ENCODE measurements around the gene SULT1A2.

Gene SULT1A2

DNA sequence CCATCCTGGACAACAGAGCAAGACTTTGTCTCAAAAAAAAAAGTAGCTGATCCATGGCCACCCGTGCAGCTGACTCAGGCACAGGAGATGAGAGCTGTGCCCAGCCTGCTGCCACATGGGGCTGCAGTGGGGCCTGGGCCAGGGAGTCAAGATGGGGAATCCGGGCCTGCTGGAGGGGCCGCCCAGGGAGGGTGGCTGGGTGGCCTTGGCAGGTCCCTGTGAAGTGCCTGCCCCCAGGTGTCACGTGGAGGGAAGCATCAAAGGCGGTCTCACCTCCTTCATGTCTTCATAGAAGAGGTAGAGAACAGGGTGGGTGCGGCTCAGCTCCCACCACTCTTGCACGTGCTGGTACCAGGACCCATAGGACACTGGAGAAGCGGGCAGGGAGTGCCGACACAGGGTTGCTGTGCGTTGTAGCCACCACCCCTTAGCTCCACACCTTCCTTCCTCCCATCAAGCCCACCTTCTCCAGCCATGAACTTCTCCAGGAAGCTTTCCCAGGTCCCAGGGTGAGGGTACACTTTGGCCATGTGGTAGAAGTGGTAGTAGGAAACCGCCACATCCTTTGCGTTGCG lies 3.8 kb downstream of the SULT1A2 start:
- no peak for TF ChIP-seq CTCF (IDR thresholded peaks at IDR 0.05; ENCODE audit: low read depth, low read length)
- H3K4me3 ChIP-seq (replicated peaks in 1 of 2; ENCODE audit: low read depth in 2 of 2, low read length in 2 of 2) = no peak overlapping the region
- DNase-seq (ENCODE audit: low read depth in 2 of 2) = no peak

DNA sequence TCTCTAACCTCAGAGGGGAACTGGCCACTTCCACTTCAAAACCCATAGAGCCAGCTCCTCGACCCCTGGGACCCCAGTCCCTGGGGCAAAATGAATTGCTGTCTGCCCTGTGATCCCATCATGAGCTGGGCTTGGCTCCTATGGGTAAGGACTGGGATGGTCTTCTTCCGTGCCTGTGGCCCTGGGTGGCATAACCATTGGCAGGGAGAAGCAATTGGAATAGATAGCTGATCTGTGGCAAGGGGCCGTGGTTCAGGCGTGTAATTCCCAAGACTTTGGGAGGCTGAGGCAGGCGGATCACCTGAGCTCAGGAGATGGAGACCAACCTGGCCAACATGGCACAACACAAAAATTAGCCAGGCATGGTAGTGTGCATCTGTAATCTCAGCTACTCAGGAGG lies 4.3 kb downstream of the SULT1A2 start:
- DNase-seq (ENCODE audit: low read depth in 2 of 2) = no peak
- TF ChIP-seq CTCF (IDR thresholded peaks at IDR 0.05; ENCODE audit: low read depth, low read length) = no peak
- no peak overlapping the region for H3K4me3 ChIP-seq (replicated peaks in 1 of 2; ENCODE audit: low read depth in 2 of 2, low read length in 2 of 2)

DNA sequence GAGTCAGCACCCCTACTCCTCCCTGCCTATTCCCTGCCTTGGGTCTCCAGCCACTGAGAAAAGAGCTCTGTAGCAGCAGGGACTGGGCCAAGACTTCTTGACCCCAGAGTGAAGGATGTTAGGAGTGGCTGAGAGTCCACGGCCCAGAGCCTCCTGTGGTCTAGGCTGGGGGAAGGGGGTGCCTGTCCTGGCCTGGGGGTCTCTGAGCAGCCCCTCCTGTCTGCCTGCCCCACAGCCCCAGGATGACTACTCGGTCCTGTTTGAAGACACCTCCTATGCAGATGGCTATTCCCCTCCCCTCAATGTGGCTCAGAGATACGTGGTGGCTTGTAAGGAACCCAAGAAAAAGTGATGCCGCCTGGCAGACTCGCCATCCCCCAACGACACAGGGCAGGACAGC lies 5.5 kb downstream of the SULT1A2 start:
- no peak for DNase-seq (ENCODE audit: low read depth in 2 of 2)
- TF ChIP-seq CTCF (IDR thresholded peaks at IDR 0.05; ENCODE audit: low read depth, low read length) = no peak
- H3K4me3 ChIP-seq (replicated peaks in 1 of 2; ENCODE audit: low read depth in 2 of 2, low read length in 2 of 2) = no peak overlapping the region

DNA sequence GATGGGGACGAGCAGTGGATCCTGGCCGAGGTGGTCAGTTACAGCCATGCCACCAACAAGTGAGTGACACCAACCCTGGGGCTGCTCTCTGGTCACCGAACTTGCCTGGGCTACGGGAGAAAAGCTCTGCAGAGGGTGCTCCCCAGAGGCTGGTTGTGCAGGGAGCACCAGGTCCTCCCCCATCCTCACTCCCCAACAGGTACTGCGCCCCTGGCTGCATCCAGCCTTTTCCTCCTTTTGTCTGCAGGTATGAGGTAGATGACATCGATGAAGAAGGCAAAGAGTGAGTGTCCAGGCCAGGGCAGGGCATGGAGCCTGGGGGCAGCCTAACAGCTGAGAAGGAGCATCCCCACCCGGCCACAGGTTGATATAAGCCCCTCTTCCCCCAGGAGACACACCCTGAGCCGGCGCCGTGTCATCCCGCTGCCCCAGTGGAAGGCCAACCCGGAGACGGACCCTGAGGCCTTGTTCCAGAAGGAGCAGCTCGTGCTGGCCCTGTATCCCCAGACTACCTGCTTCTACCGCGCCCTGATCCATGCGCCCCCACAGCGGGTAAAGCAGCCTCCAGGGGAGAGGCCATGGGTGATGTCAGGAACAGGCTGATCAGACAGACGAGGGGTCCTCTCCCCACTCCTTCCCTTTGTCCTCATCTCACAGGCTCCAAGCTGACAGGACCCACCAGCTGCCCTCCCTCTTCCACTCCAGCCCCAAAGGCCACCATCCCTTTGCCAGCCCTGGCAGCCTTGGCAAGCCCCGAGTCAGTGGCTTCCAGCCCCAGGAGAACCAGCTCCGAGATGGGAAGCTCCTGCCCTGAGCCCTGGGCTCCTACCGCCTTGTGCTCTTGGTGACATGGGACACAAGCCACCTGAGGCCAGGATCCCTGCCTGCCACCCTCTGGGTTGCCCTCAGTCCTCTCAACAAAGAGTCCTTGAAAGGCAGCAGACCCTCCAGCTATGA lies 6.2 kb downstream of the SULT1A2 start:
- DNase-seq (ENCODE audit: low read depth in 2 of 2) = no peak
- no peak for TF ChIP-seq CTCF (IDR thresholded peaks at IDR 0.05; ENCODE audit: low read depth, low read length)
- H3K4me3 ChIP-seq (replicated peaks in 1 of 2; ENCODE audit: low read depth in 2 of 2, low read length in 2 of 2) = no peak overlapping the region

- no peak overlapping the region for H3K4me3 ChIP-seq (replicated peaks in 1 of 2; ENCODE audit: low read depth in 2 of 2, low read length in 2 of 2)
- no peak for TF ChIP-seq CTCF (IDR thresholded peaks at IDR 0.05; ENCODE audit: low read depth, low read length)
- DNase-seq (ENCODE audit: low read depth in 2 of 2) = no peak
These were observed 6.9 kb downstream of the SULT1A2 start for GRCh38 chr16:28589930-28590329.

DNA sequence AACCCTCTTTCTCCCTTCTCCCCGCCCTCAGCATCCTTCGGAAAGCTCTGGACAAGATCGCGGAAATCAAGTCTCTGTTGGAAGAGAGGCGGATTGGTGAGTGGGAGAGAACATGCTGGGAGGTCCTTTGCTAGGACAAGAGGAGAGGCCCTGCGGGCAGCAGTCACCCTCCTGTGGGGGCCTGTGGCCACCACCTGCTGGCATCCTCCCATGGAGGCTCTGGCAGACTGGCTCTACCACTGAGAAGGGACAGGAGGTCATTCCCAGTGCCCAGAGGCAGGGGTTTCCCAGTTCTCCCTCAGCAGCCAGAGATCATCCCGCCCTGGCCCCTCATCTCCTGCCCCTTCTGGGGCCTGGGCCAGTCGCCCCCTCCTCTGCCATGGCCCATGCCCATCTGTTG lies 7.8 kb downstream of the SULT1A2 start:
- no peak for TF ChIP-seq CTCF (IDR thresholded peaks at IDR 0.05; ENCODE audit: low read depth, low read length)
- no peak overlapping the region for H3K4me3 ChIP-seq (replicated peaks in 1 of 2; ENCODE audit: low read depth in 2 of 2, low read length in 2 of 2)
- no peak for DNase-seq (ENCODE audit: low read depth in 2 of 2)
